GM12891 (cell line): ENCODE measurements around the gene LYPD4.

Source experiments
- POLR2A ChIP-seq: IDR thresholded peaks from 2 replicates; pipeline ENCODE4 v1.6.1; 2011; ENCODE audit warnings: low read depth, low read length, control low read depth
- POLR2AphosphoS5 ChIP-seq: IDR thresholded peaks from 2 replicates; pipeline ENCODE4 v1.6.1; 2011; ENCODE audit warnings: low read depth, low read length, control low read depth
- TAF1 ChIP-seq: IDR thresholded peaks from 2 replicates; pipeline ENCODE4 v1.6.1; 2011; ENCODE audit warnings: low read depth, low read length, control low read depth

- no peak for TF ChIP-seq POLR2A
- no peak for TF ChIP-seq POLR2AphosphoS5
- TF ChIP-seq TAF1, result no peak
These were observed 9.3 kb upstream of the LYPD4 start for GRCh38 chr19:41853768-41854167.
